ENCODE results near the gene PHEX.
A peak's percentile ranks its signal among the peaks of the same experiment; 100 is the strongest.

PHEX gene

GRCh38 chrX:22148565-22148964 is 116.4 kb downstream of the PHEX start:
- no peak for DNase-seq (ENCODE audit: low read depth in 2 of 2)

GRCh38 chrX:22150371-22150770 is 118.2 kb downstream of the PHEX start:
- DNase-seq (ENCODE audit: low read depth in 2 of 2), result no peak

GRCh38 chrX:22155126-22155525 is 123.0 kb downstream of the PHEX start:
- DNase-seq (ENCODE audit: low read depth in 2 of 2), result no peak

GRCh38 chrX:22159071-22159470 is 126.9 kb downstream of the PHEX start:
- no peak for DNase-seq (ENCODE audit: low read depth in 2 of 2)

GRCh38 chrX:22163326-22163725 is 131.2 kb downstream of the PHEX start:
- no peak for DNase-seq (ENCODE audit: low read depth in 2 of 2)

- no peak for DNase-seq (ENCODE audit: low read depth in 2 of 2)
These were observed 132.8 kb downstream of the PHEX start for GRCh38 chrX:22164770-22165388.

GRCh38 chrX:22165732-22166457 is 133.8 kb downstream of the PHEX start:
- no peak for DNase-seq (ENCODE audit: low read depth in 2 of 2)

- DNase-seq (ENCODE audit: low read depth in 2 of 2), result no peak
These were observed 139.3 kb downstream of the PHEX start for GRCh38 chrX:22171287-22172060.

- DNase-seq (ENCODE audit: low read depth in 2 of 2), result no peak
These were observed 141.8 kb downstream of the PHEX start for GRCh38 chrX:22173966-22174365.

- no peak for DNase-seq (ENCODE audit: low read depth in 2 of 2)
These were observed 145.9 kb downstream of the PHEX start for GRCh38 chrX:22177950-22178515.

GRCh38 chrX:22184096-22184495 is 152.0 kb downstream of the PHEX start:
- no peak for DNase-seq (ENCODE audit: low read depth in 2 of 2)

GRCh38 chrX:22186165-22186564 is 154.0 kb downstream of the PHEX start:
- no peak for DNase-seq (ENCODE audit: low read depth in 2 of 2)

- peak; percentile 2 to 8 for DNase-seq (ENCODE audit: low read depth in 2 of 2)
These were observed 160.4 kb downstream of the PHEX start for GRCh38 chrX:22192419-22193060.

GRCh38 chrX:22193851-22194659 is 161.9 kb downstream of the PHEX start:
- DNase-seq (ENCODE audit: low read depth in 2 of 2), result no peak

GRCh38 chrX:22194660-22194945 is 162.5 kb downstream of the PHEX start:
- DNase-seq (ENCODE audit: low read depth in 2 of 2), result no peak

GRCh38 chrX:22196149-22196548 is 164.0 kb downstream of the PHEX start:
- no peak for DNase-seq (ENCODE audit: low read depth in 2 of 2)

GRCh38 chrX:22202251-22202650 is 170.1 kb downstream of the PHEX start:
- DNase-seq (ENCODE audit: low read depth in 2 of 2), result no peak

- no peak for DNase-seq (ENCODE audit: low read depth in 2 of 2)
These were observed 171.1 kb downstream of the PHEX start for GRCh38 chrX:22203186-22203585.

- DNase-seq (ENCODE audit: low read depth in 2 of 2), result no peak
These were observed 174.7 kb downstream of the PHEX start for GRCh38 chrX:22206781-22207180.

GRCh38 chrX:22220941-22221340 is 188.8 kb downstream of the PHEX start:
- DNase-seq (ENCODE audit: low read depth in 2 of 2), result no peak

GRCh38 chrX:22234380-22234779 is 202.3 kb downstream of the PHEX start:
- DNase-seq (ENCODE audit: low read depth in 2 of 2), result no peak

Data from stimulated activated CD8-positive, alpha-beta memory T cell treated with anti-CD3 and anti-CD28 coated beads, Interleukin-15, amount 100 ng/mL, for 4 hours (primary cell).